Heart right ventricle (tissue), 16 donors: Measurements from ENCODE around the gene DOCK3. TPM values are rescaled to one million over a fixed set of nuclear protein-coding genes. Genes with fewer than 3 reads are reported as not detected.
A peak's percentile ranks its signal among the peaks of the same experiment; 100 is the strongest.

Source experiments
- ATAC-seq, 8 donors: fragments of 200-7000 bp; cut with Tn5 transposase; one replicate each; pipeline ENCODE4 v1.9.1; 2020; ENCODE audit warnings: mild to moderate bottlenecking in 8 of 8, moderate library complexity in 8 of 8, moderate number of reproducible peaks in 1 of 8
- DNase-seq, 2 donors: peaks; one replicate each; pipeline ENCODE4 v3.0.0-alpha.2; 2020
- H3K27ac ChIP-seq, 10 donors: fragments of 200-600 bp; sonication (generic) in 2 of 10; one replicate each; pipeline versions ENCODE4 v1.5.0 to v1.8.0; 2020 to 2022; ENCODE audit warnings: mild to moderate bottlenecking in 3 of 10
- H3K27me3 ChIP-seq, 7 donors: fragments of 200-600 bp; one replicate each; pipeline ENCODE4 v1.8.0; 2021 to 2022; ENCODE audit warnings: mild to moderate bottlenecking in 2 of 7
- H3K36me3 ChIP-seq, 9 donors: fragments of 200-600 bp; sonication (generic) in 1 of 9; one replicate each; pipeline versions ENCODE4 v1.5.0 to v1.8.0; 2020 to 2022; ENCODE audit warnings: mild to moderate bottlenecking in 2 of 9
- H3K4me1 ChIP-seq, 9 donors: fragments of 200-600 bp; sonication (generic) in 1 of 9; one replicate each; pipeline versions ENCODE4 v1.5.0 to v1.8.0; 2020 to 2022; ENCODE audit warnings: mild to moderate bottlenecking in 4 of 9
- H3K4me3 ChIP-seq, 10 donors: fragments of 200-600 bp; sonication (generic) in 2 of 10; one replicate each; pipeline versions ENCODE4 v1.5.0 to v1.8.0; 2020 to 2022; ENCODE audit warnings: mild to moderate bottlenecking in 7 of 10, moderate library complexity in 2 of 10
- H3K9me3 ChIP-seq, 11 donors: fragments of 200-600 bp in 10 of 11; sonication (generic) in 2 of 11; one replicate each; pipeline versions ENCODE4 v1.5.0 to v1.8.0; 2013 to 2022; ENCODE audit warnings: mild to moderate bottlenecking in 2 of 11, control low read depth in 1 of 11, moderate library complexity in 1 of 11
- CTCF ChIP-seq, 9 donors: fragments of 200-600 bp; sonication (generic) in 2 of 9; IDR thresholded peaks; one replicate each; pipeline versions ENCODE4 v1.5.0 to v1.8.0; 2021 to 2022; ENCODE audit warnings: antibody characterized with exemption in 9 of 9, mild to moderate bottlenecking in 5 of 9, moderate library complexity in 1 of 9
- WGBS, 2 donors: extraction: QIAGEN DNeasy Blood & Tissue Kit; methylation state at CpG; one replicate each; pipeline ENCODE4 v1.1.7; 2013; ENCODE audit warnings: inconsistent platforms in 1 of 2; 5-methylcytosine and 5-hydroxymethylcytosine counted together
- intact Hi-C, 10 donors: fragments of 100-400 bp; cut with DNase I; formaldehyde crosslinking; loops; one replicate each; pipeline versions ENCODE4 v1.11.1 to v1.14.2; 2022
- polyA plus RNA-seq, 2 donors: library from polyadenylated mRNA; stranded (reverse); fragments of 200-250 nt; gene quantifications; one replicate each; pipeline ENCODE4 v1.2.3, GENCODE V29; 2013
- total RNA-seq, 10 donors: library from RNA; stranded (reverse); fragmentation: NEBNext Ultra II Directional in 3 of 10; extraction: Animal tissue kit (Norgen Biotek cat#: 25700) in 3 of 10; gene quantifications; one replicate each; pipeline versions ENCODE4 v1.2.1 to v1.2.4, GENCODE V29; 2021 to 2023
- donor health status: Arrhythmogenic right ventricular cardiomyopathy.
- donor health status: ischemic (EF 13 %, LVEDD 7.1; RV severe dilation, severe dysfunction).
- donor health status: healthy with polysubstance abuse.
- donor health status: DM: no; HTN: yes; CAD: no.
- donor health status: DM: no; HTN: no; CAD: no.
- donor health status: ischemic (EF 25% LVEDD 6.9; RV normal size, moderate dysfunction).
- donor health status: ischemic (EF 25% LVEDD 5.7; RV mildly dilated, moderate dysfunction).
- donor health status: healthy.
- donor health status: DM: yes; HTN: yes; CAD: no.
- donor health status: Ischemic cardiomyopathy.
- donor health status: ischemic (EF 35%, LVEDD 5.7; RV mildly dilated, moderate dysfunction).
- donor health status: nonischemic (EF 11% LVEDD 7.7; RV severe dilation, severe dysfunction).
- donor health status: DM: yes; HTN: yes; CAD: no.
- donor health status: PGD.
- donor health status: ischemic (EF 29% LVEDD 5.4; RV normal size, mild dysfunction).
- donor health status: nonischemic (EF 23%, LVEDD 6.1; RV moderate dilation, normal function).

The DOCK3 gene
- total and polyA plus RNA-seq, 12 donors = 1.2 to 6.6 (median 4.7) TPM

- Histone ChIP-seq H3K36me3 (no peaks in the 10 kb centered on the region), H3K9me3 (peaks cover 0 to 4% (median 0%) of the 10 kb centered on the region in 11 donors), H3K27me3 (no peaks in the 10 kb centered on the region), H3K27ac (no peak overlapping the region), H3K4me3 (no peak overlapping the region), H3K4me1 (no peaks in the 10 kb centered on the region)
- DNase-seq (peak in 1 of 2 donors; percentile 21), ATAC-seq (peak in 4 of 8 donors; percentile 27 to 67 (median 60))
- intact Hi-C loops = loop anchor here in 4 of 10 donors (5.0 to 10.0 kb wide), 3 partner anchors 272 to 485 kb away; partner anchors contain the start of genes CISH (in 1 of the 4) and MAPKAPK3 (in 1 of the 4)
- TF ChIP-seq CTCF (IDR thresholded peaks at IDR 0.05) = peak in 8 of 9 donors; percentile 34 to 74 (median 60)
- WGBS, 2 donors = 58% methylated on average over 3 of the region's 3 CpGs
Measured at GRCh38 chr3:51099794-51100535, 425.2 kb downstream of the DOCK3 start.

GRCh38 chr3:51100536-51100851, 425.8 kb downstream of the DOCK3 start:
- no peaks in the 10 kb centered on the region for H3K4me1 ChIP-seq
- no peaks in the 10 kb centered on the region for H3K27me3 ChIP-seq
- intact Hi-C loops = loop anchor here in 4 of 10 donors (5.0 to 10.0 kb wide), 3 partner anchors 272 to 486 kb away; partner anchors contain the start of genes CISH (in 1 of the 4) and MAPKAPK3 (in 1 of the 4)
- H3K36me3 ChIP-seq = no peaks in the 10 kb centered on the region
- no peaks in the 10 kb centered on the region for H3K9me3 ChIP-seq
- no peak overlapping the region for H3K4me3 ChIP-seq
- no peak for TF ChIP-seq CTCF (IDR thresholded peaks at IDR 0.05)
- 57 to 60% methylated on average over 1 of the region's 1 CpG for WGBS, 2 donors
- ATAC-seq (no peak), DNase-seq (no peak)
- no peak overlapping the region for H3K27ac ChIP-seq

- Histone ChIP-seq H3K36me3 (no peaks in the 10 kb centered on the region), H3K4me1 (no peaks in the 10 kb centered on the region), H3K9me3 (peaks cover 0 to 1% (median 0%) of the 10 kb centered on the region in 11 donors), H3K27me3 (no peaks in the 10 kb centered on the region), H3K27ac (no peak overlapping the region), H3K4me3 (no peak overlapping the region)
- ATAC-seq (no peak), DNase-seq (no peak)
- no peak for TF ChIP-seq CTCF (IDR thresholded peaks at IDR 0.05)
- WGBS, 2 donors = 59 to 60% methylated on average over 1 of the region's 1 CpG
- intact Hi-C loops = loop anchor here in 4 of 10 donors (5.0 to 10.0 kb wide), 3 partner anchors 270 to 488 kb away; partner anchors contain the start of genes CISH (in 1 of the 4) and MAPKAPK3 (in 1 of the 4)
Measured at GRCh38 chr3:51102396-51102795, 427.7 kb downstream of the DOCK3 start.

GRCh38 chr3:51106242-51106876, 431.6 kb downstream of the DOCK3 start:
- WGBS, 2 donors = 90 to 91% methylated on average over 9 of the region's 9 CpGs
- Histone ChIP-seq H3K36me3 (no peaks in the 10 kb centered on the region), H3K9me3 (peaks cover 0 to 19% (median 0%) of the 10 kb centered on the region in 11 donors), H3K27me3 (no peaks in the 10 kb centered on the region), H3K27ac (no peak overlapping the region), H3K4me1 (no peaks in the 10 kb centered on the region), H3K4me3 (no peak overlapping the region)
- intact Hi-C loops = loop anchor here in 2 of 10 donors (10.0 kb wide), 2 partner anchors 268 to 492 kb away; partner anchors contain the start of genes CISH (in 1 of the 2) and MAPKAPK3 (in 1 of the 2)
- DNase-seq (no peak), ATAC-seq (no peak)
- no peak for TF ChIP-seq CTCF (IDR thresholded peaks at IDR 0.05)
